ENCODE results near the gene ST6GALNAC5. TPM values are rescaled to one million over a fixed set of nuclear protein-coding genes. Genes with fewer than 3 reads are reported as not detected.
A peak's percentile ranks its signal among the peaks of the same experiment; 100 is the strongest.

The ST6GALNAC5 gene
- total RNA-seq, 5 donors from 2014 or later (not counting 1 experiment from before 2014, with no cell fraction given) = not detected

GRCh38 chr1:76864383-76864782 lies 2.9 kb upstream of the ST6GALNAC5 start:
- Mint-ChIP-seq H3K4me3 (no peak overlapping the region), H3K27me3 (peaks cover 38 to 41% of the 10 kb centered on the region in 2 donors), H3K27ac (no peak overlapping the region), H3K9me3 (no peaks in the 10 kb centered on the region), H3K36me3 (no peaks in the 10 kb centered on the region), H3K4me1 (peaks cover 8 to 14% (median 13%) of the 10 kb centered on the region in 3 donors)
- POLR2A ChIA-PET = interaction anchor here in 1 of 2 donors (0.7 kb wide), 1 partner anchor 810 kb away, joined by 3 read pairs; no protein-coding TSS in a partner anchor
- Histone ChIP-seq H3K4me3 (ENCODE audit: control insufficient read depth in 1 of 2, extremely low read depth in 1 of 2, low read length in 1 of 2) (no peak overlapping the region), H3K27me3 (replicated peaks in 1 of 2; ENCODE audit: control insufficient read depth in 2 of 2, extremely low read depth in 1 of 2, insufficient read depth in 2 of 2, low read length in 1 of 2) (peaks cover 0 to 21% of the 10 kb centered on the region in 2 experiments), H3K27ac (ENCODE audit: low read length) (no peak overlapping the region), H3K9me3 (no peaks in the 10 kb centered on the region), H3K36me3 (ENCODE audit: control insufficient read depth in 2 of 2, extremely low read depth in 1 of 2, insufficient read depth in 1 of 2, low read length in 1 of 2) (no peaks in the 10 kb centered on the region), H3K4me1 (ENCODE audit: control insufficient read depth in 1 of 2, extremely low read depth in 1 of 2, insufficient read depth in 2 of 2, low read length in 2 of 2) (peaks cover 5 to 18% of the 10 kb centered on the region in 2 experiments)
- CTCF ChIA-PET = no interaction called here
- no peak for DNase-seq
- ATAC-seq (replicated peaks in 1 of 4) = no peak
- 89% methylated on average over 5 of the region's 5 CpGs for WGBS (ENCODE audit: insufficient coverage)

GRCh38 chr1:76865696-76866286 lies 1.5 kb upstream of the ST6GALNAC5 start:
- Histone ChIP-seq H3K27me3 (replicated peaks in 1 of 2; ENCODE audit: control insufficient read depth in 2 of 2, extremely low read depth in 1 of 2, insufficient read depth in 2 of 2, low read length in 1 of 2) (peaks cover 3 to 21% of the 10 kb centered on the region in 2 experiments), H3K36me3 (ENCODE audit: control insufficient read depth in 2 of 2, extremely low read depth in 1 of 2, insufficient read depth in 1 of 2, low read length in 1 of 2) (no peaks in the 10 kb centered on the region), H3K4me1 (ENCODE audit: control insufficient read depth in 1 of 2, extremely low read depth in 1 of 2, insufficient read depth in 2 of 2, low read length in 2 of 2) (peaks cover 5 to 18% of the 10 kb centered on the region in 2 experiments), H3K9me3 (no peaks in the 10 kb centered on the region), H3K4me3 (ENCODE audit: control insufficient read depth in 1 of 2, extremely low read depth in 1 of 2, low read length in 1 of 2) (no peak overlapping the region), H3K27ac (ENCODE audit: low read length) (no peak overlapping the region)
- ChIA-PET POLR2A (interaction anchor here in 1 of 2 donors (0.5 kb wide), 1 partner anchor 232 kb away, joined by 3 read pairs; no protein-coding TSS in a partner anchor), CTCF (no interaction called here)
- no peak overlapping the region for H3K4me3 Mint-ChIP-seq
- peaks cover 47 to 49% of the 10 kb centered on the region in 2 donors for H3K27me3 Mint-ChIP-seq
- no CpG with 5 or more reads among the region's 2 CpGs for WGBS (ENCODE audit: insufficient coverage)
- DNase-seq = no peak
- H3K36me3 Mint-ChIP-seq = no peaks in the 10 kb centered on the region
- H3K9me3 Mint-ChIP-seq = no peaks in the 10 kb centered on the region
- ATAC-seq (replicated peaks in 1 of 4) = no peak
- peaks cover 8 to 14% (median 13%) of the 10 kb centered on the region in 3 donors for H3K4me1 Mint-ChIP-seq
- H3K27ac Mint-ChIP-seq = no peak overlapping the region

- H3K36me3 Mint-ChIP-seq = no peaks in the 10 kb centered on the region
- Histone ChIP-seq H3K27me3 (replicated peaks in 1 of 2; ENCODE audit: control insufficient read depth in 2 of 2, extremely low read depth in 1 of 2, insufficient read depth in 2 of 2, low read length in 1 of 2) (peaks cover 6 to 21% of the 10 kb centered on the region in 2 experiments), H3K36me3 (ENCODE audit: control insufficient read depth in 2 of 2, extremely low read depth in 1 of 2, insufficient read depth in 1 of 2, low read length in 1 of 2) (no peaks in the 10 kb centered on the region), H3K4me1 (ENCODE audit: control insufficient read depth in 1 of 2, extremely low read depth in 1 of 2, insufficient read depth in 2 of 2, low read length in 2 of 2) (peaks cover 5 to 18% of the 10 kb centered on the region in 2 experiments), H3K4me3 (ENCODE audit: control insufficient read depth in 1 of 2, extremely low read depth in 1 of 2, low read length in 1 of 2) (no peak overlapping the region), H3K27ac (ENCODE audit: low read length) (no peak overlapping the region), H3K9me3 (no peaks in the 10 kb centered on the region)
- peaks cover 8 to 14% (median 13%) of the 10 kb centered on the region in 3 donors for H3K4me1 Mint-ChIP-seq
- peak overlapping the region in 2 of 3 donors; percentile 7 to 75 for H3K4me3 Mint-ChIP-seq
- DNase-seq = no peak
- CTCF ChIA-PET = interaction anchor here in 1 of 2 donors (0.6 kb wide), 1 partner anchor 514 kb away, joined by 6 read pairs; no protein-coding TSS in a partner anchor
- no peak for ATAC-seq (replicated peaks in 1 of 4)
- 80% methylated on average over 2 of the region's 4 CpGs for WGBS (ENCODE audit: insufficient coverage)
- no peak overlapping the region for H3K27ac Mint-ChIP-seq
- no peaks in the 10 kb centered on the region for H3K9me3 Mint-ChIP-seq
- POLR2A ChIA-PET = interaction anchor here in 1 of 2 donors (0.5 kb wide), 1 partner anchor 232 kb away, joined by 3 read pairs; no protein-coding TSS in a partner anchor
- H3K27me3 Mint-ChIP-seq = peaks cover 53 to 55% of the 10 kb centered on the region in 2 donors
Measured at GRCh38 chr1:76866566-76866965, 714 bp upstream of the ST6GALNAC5 start.

- Mint-ChIP-seq H3K27ac (no peak overlapping the region), H3K4me3 (peak overlapping the region; percentile 65 to 75 (median 70)), H3K4me1 (peaks cover 8 to 14% (median 13%) of the 10 kb centered on the region in 3 donors), H3K36me3 (no peaks in the 10 kb centered on the region), H3K27me3 (peaks cover 53 to 54% of the 10 kb centered on the region in 2 donors), H3K9me3 (peaks cover 3 to 5% (median 5%) of the 10 kb centered on the region in 3 donors)
- 3% methylated on average over 62 of the region's 65 CpGs for WGBS (ENCODE audit: insufficient coverage)
- CTCF ChIA-PET = no interaction called here
- Histone ChIP-seq H3K36me3 (ENCODE audit: control insufficient read depth in 2 of 2, extremely low read depth in 1 of 2, insufficient read depth in 1 of 2, low read length in 1 of 2) (no peaks in the 10 kb centered on the region), H3K4me1 (ENCODE audit: control insufficient read depth in 1 of 2, extremely low read depth in 1 of 2, insufficient read depth in 2 of 2, low read length in 2 of 2) (peaks cover 5 to 18% of the 10 kb centered on the region in 2 experiments), H3K9me3 (no peaks in the 10 kb centered on the region), H3K4me3 (ENCODE audit: control insufficient read depth in 1 of 2, extremely low read depth in 1 of 2, low read length in 1 of 2) (peak overlapping the region; percentile 17 to 78), H3K27ac (ENCODE audit: low read length) (no peak overlapping the region), H3K27me3 (replicated peaks in 1 of 2; ENCODE audit: control insufficient read depth in 2 of 2, extremely low read depth in 1 of 2, insufficient read depth in 2 of 2, low read length in 1 of 2) (peaks cover 6 to 21% of the 10 kb centered on the region in 2 experiments)
- POLR2A ChIA-PET = no interaction called here
- DNase-seq (peak in 2 of 35 experiments; percentile 7 to 10), ATAC-seq (replicated peaks in 1 of 4) (peak; percentile 48 to 64 (median 60))
Measured at GRCh38 chr1:76868154-76868882, 1.0 kb downstream of the ST6GALNAC5 start.

- ChIA-PET POLR2A (no interaction called here), CTCF (no interaction called here)
- peaks cover 54 to 55% of the 10 kb centered on the region in 2 donors for H3K27me3 Mint-ChIP-seq
- H3K27me3 ChIP-seq (replicated peaks in 1 of 2; ENCODE audit: control insufficient read depth in 2 of 2, extremely low read depth in 1 of 2, insufficient read depth in 2 of 2, low read length in 1 of 2) = peaks cover 6 to 21% of the 10 kb centered on the region in 2 experiments
- ATAC-seq (replicated peaks in 1 of 4) = no peak
- peak overlapping the region in 1 of 2 donors; percentile 66 for H3K27ac Mint-ChIP-seq
- H3K4me3 Mint-ChIP-seq = peak overlapping the region; percentile 39 to 75 (median 53)
- peak overlapping the region in 1 of 2 donors; percentile 78 for H3K4me3 ChIP-seq (ENCODE audit: control insufficient read depth in 1 of 2, extremely low read depth in 1 of 2, low read length in 1 of 2)
- H3K9me3 ChIP-seq = no peaks in the 10 kb centered on the region
- peaks cover 5 to 18% of the 10 kb centered on the region in 2 experiments for H3K4me1 ChIP-seq (ENCODE audit: control insufficient read depth in 1 of 2, extremely low read depth in 1 of 2, insufficient read depth in 2 of 2, low read length in 2 of 2)
- H3K27ac ChIP-seq (ENCODE audit: low read length) = no peak overlapping the region
- H3K36me3 ChIP-seq (ENCODE audit: control insufficient read depth in 2 of 2, extremely low read depth in 1 of 2, insufficient read depth in 1 of 2, low read length in 1 of 2) = no peaks in the 10 kb centered on the region
- H3K4me1 Mint-ChIP-seq = peaks cover 8 to 14% (median 13%) of the 10 kb centered on the region in 3 donors
- WGBS (ENCODE audit: insufficient coverage) = 11% methylated on average over 19 of the region's 19 CpGs
- no peak for DNase-seq
- H3K9me3 Mint-ChIP-seq = peaks cover 3 to 6% (median 5%) of the 10 kb centered on the region in 3 donors
- no peaks in the 10 kb centered on the region for H3K36me3 Mint-ChIP-seq
Measured at GRCh38 chr1:76868916-76869315, 1.6 kb downstream of the ST6GALNAC5 start.

- peaks cover 48 to 49% of the 10 kb centered on the region in 2 donors for H3K27me3 Mint-ChIP-seq
- Histone ChIP-seq H3K27me3 (replicated peaks in 1 of 2; ENCODE audit: control insufficient read depth in 2 of 2, extremely low read depth in 1 of 2, insufficient read depth in 2 of 2, low read length in 1 of 2) (peaks cover 6 to 21% of the 10 kb centered on the region in 2 experiments), H3K27ac (ENCODE audit: low read length) (no peak overlapping the region), H3K36me3 (ENCODE audit: control insufficient read depth in 2 of 2, extremely low read depth in 1 of 2, insufficient read depth in 1 of 2, low read length in 1 of 2) (no peaks in the 10 kb centered on the region), H3K4me1 (ENCODE audit: control insufficient read depth in 1 of 2, extremely low read depth in 1 of 2, insufficient read depth in 2 of 2, low read length in 2 of 2) (peaks cover 5 to 18% of the 10 kb centered on the region in 2 experiments), H3K9me3 (no peaks in the 10 kb centered on the region), H3K4me3 (ENCODE audit: control insufficient read depth in 1 of 2, extremely low read depth in 1 of 2, low read length in 1 of 2) (no peak overlapping the region)
- CTCF ChIA-PET = interaction anchor here in 1 of 2 donors (0.6 kb wide), 1 partner anchor 224 kb away, joined by 3 read pairs; no protein-coding TSS in a partner anchor
- ATAC-seq (replicated peaks in 1 of 4) (no peak), DNase-seq (no peak)
- peak overlapping the region in 1 of 3 donors; percentile 29 for H3K4me3 Mint-ChIP-seq
- WGBS (ENCODE audit: insufficient coverage) = 18% methylated on average over 1 of the region's 2 CpGs
- H3K36me3 Mint-ChIP-seq = no peaks in the 10 kb centered on the region
- peaks cover 8 to 14% (median 13%) of the 10 kb centered on the region in 3 donors for H3K4me1 Mint-ChIP-seq
- POLR2A ChIA-PET = interaction anchor here in 1 of 2 donors (0.6 kb wide), 1 partner anchor 1033 kb away, joined by 3 read pairs; no protein-coding TSS in a partner anchor
- no peak overlapping the region for H3K27ac Mint-ChIP-seq
- peaks cover 3 to 6% (median 5%) of the 10 kb centered on the region in 3 donors for H3K9me3 Mint-ChIP-seq
Measured at GRCh38 chr1:76870037-76870436, 2.8 kb downstream of the ST6GALNAC5 start.
